ENCODE data around the gene DGAT2L6. TPM values are rescaled to one million over a fixed set of nuclear protein-coding genes. Genes with fewer than 3 reads are reported as not detected.

Gene DGAT2L6
- total RNA-seq, 2 experiments from 2014 or later = not detected

DNA sequence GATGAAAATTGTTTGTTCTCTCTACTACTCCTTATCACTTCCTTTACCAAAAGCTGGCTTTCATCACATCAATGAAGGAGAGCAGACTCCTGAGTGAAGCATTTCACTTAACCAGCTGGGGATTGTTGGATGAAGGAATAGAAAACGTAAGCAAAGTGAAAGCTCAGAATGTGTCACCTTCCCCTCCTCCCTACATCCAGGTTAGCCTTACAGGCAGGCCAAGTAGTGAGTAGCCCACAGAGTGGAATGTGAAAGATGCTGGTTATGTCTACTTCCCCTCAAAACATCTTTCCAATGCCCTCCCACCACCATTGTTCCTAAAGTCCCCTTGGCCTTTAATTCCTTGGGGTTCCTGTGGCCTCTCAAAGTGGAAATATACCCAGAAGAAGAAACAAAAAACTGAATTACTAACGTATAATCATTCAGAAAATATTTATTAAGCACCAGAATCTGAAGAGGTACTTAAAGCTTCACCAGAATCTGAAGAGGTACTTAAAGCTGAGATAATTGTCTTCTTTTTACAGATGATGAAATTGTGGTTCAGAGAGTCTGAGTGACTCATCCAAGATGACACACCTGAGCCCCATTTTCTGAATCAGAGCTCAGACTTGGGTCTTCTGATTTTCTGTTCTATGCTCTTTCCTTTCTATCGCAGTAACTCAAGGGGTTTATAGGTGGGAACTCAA is 76.2 kb downstream of the DGAT2L6 start:
- TF ChIP-seq EZH2phosphoT487 (IDR thresholded peaks at IDR 0.05; ENCODE audit: borderline replicate concordance, low read depth, low read length) = no peak
- TF ChIP-seq, protein P1, sequence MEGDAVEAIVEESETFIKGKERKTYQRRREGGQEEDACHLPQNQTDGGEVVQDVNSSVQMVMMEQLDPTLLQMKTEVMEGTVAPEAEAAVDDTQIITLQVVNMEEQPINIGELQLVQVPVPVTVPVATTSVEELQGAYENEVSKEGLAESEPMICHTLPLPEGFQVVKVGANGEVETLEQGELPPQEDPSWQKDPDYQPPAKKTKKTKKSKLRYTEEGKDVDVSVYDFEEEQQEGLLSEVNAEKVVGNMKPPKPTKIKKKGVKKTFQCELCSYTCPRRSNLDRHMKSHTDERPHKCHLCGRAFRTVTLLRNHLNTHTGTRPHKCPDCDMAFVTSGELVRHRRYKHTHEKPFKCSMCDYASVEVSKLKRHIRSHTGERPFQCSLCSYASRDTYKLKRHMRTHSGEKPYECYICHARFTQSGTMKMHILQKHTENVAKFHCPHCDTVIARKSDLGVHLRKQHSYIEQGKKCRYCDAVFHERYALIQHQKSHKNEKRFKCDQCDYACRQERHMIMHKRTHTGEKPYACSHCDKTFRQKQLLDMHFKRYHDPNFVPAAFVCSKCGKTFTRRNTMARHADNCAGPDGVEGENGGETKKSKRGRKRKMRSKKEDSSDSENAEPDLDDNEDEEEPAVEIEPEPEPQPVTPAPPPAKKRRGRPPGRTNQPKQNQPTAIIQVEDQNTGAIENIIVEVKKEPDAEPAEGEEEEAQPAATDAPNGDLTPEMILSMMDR (conservative IDR thresholded peaks at IDR 0.05; ENCODE audit: low read length) = no peak
- intact Hi-C loops (cut with micrococcal nuclease; ENCODE audit: unreplicated experiment) = no loop called here
- H3K79me2 ChIP-seq (ENCODE audit: insufficient read depth, low read depth, low read length) = no peaks in the 10 kb centered on the region
- no peaks in the 10 kb centered on the region for H3K9me2 ChIP-seq (ENCODE audit: insufficient read depth, low read length)
- no peak for DNase-seq (ENCODE audit: low spot score)
- ChIA-PET CTCF (ENCODE audit: unreplicated experiment) (no interaction called here), POLR2A (interaction anchor here (1.0 kb wide), 1 partner anchor 121 kb away, joined by 3 read pairs; the partner anchor contains the start of gene IGBP1)
- no peaks in the 10 kb centered on the region for H3K36me3 ChIP-seq (ENCODE audit: insufficient read depth, low read length)
- H3K4me1 ChIP-seq (ENCODE audit: insufficient read depth, low read length, poor library complexity, severe bottlenecking) = no peaks in the 10 kb centered on the region
- H3K27ac ChIP-seq (ENCODE audit: low read depth, low read length, poor library complexity, severe bottlenecking) = no peak overlapping the region
- no TSS peak for BruUV-seq (replicated peaks)
- H4K20me1 ChIP-seq (ENCODE audit: insufficient read depth, low read length) = no peaks in the 10 kb centered on the region
- H3K4me2 ChIP-seq (ENCODE audit: low read length) = no peak overlapping the region
- no peaks in the 10 kb centered on the region for H3K9me3 ChIP-seq (ENCODE audit: low read length)
- H2AFZ ChIP-seq (ENCODE audit: low read length) = no peak overlapping the region
- H3K4me3 ChIP-seq (ENCODE audit: low read depth, low read length, poor library complexity, severe bottlenecking) = no peak overlapping the region

DNA sequence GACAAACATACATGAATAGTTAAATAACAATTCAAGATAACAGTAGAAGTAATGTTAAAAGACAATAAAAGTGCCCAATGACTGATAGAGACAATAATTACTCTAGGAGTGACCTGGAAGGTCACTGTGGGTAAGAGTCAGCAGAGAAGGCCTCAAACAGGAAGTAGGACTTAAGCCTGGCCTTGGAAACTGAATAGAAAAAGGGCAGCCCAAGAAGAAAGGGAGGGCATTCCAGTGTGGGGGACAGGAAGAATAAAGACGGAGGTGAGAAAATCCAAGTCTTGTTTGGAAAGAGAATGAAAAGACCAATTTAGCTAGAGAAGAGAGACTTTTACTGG is 76.7 kb downstream of the DGAT2L6 start:
- Histone ChIP-seq H4K20me1 (ENCODE audit: insufficient read depth, low read length) (no peaks in the 10 kb centered on the region), H3K4me3 (ENCODE audit: low read depth, low read length, poor library complexity, severe bottlenecking) (no peak overlapping the region), H3K4me1 (ENCODE audit: insufficient read depth, low read length, poor library complexity, severe bottlenecking) (no peaks in the 10 kb centered on the region), H3K36me3 (ENCODE audit: insufficient read depth, low read length) (no peaks in the 10 kb centered on the region), H3K4me2 (ENCODE audit: low read length) (no peak overlapping the region), H3K27ac (ENCODE audit: low read depth, low read length, poor library complexity, severe bottlenecking) (no peak overlapping the region), H2AFZ (ENCODE audit: low read length) (no peak overlapping the region), H3K9me3 (ENCODE audit: low read length) (no peaks in the 10 kb centered on the region), H3K79me2 (ENCODE audit: insufficient read depth, low read depth, low read length) (no peaks in the 10 kb centered on the region), H3K9me2 (ENCODE audit: insufficient read depth, low read length) (no peaks in the 10 kb centered on the region)
- DNase-seq (ENCODE audit: low spot score) = no peak
- CTCF ChIA-PET (ENCODE audit: unreplicated experiment) = no interaction called here
- intact Hi-C loops (cut with micrococcal nuclease; ENCODE audit: unreplicated experiment) = no loop called here
- TF ChIP-seq EZH2phosphoT487 (IDR thresholded peaks at IDR 0.05; ENCODE audit: borderline replicate concordance, low read depth, low read length) = no peak
- TF ChIP-seq, protein P1 (conservative IDR thresholded peaks at IDR 0.05; ENCODE audit: low read length) = no peak
- POLR2A ChIA-PET = interaction anchor here (1.0 kb wide), 1 partner anchor 121 kb away, joined by 3 read pairs; the partner anchor contains the start of gene IGBP1
- BruUV-seq (replicated peaks) = no TSS peak

DNA sequence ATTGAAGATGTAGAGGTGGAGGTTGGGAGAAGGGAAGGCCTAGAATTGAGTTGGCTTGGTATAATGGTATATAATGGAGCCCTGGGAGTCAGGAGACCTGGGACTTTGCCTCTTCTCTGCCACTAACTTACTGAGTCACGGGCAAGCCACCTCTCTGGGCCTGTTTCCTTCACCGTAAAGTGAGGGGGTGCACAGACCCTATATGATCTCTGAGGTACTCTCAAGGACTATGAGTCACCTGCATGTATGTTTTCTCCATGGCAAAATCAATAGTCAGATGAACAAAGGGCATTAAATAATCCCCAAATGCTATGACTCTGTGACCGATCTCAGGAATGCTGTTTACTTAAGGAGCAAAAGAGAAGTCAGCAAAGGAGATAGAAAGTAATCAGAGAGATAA is 77.6 kb downstream of the DGAT2L6 start:
- Histone ChIP-seq H2AFZ (ENCODE audit: low read length) (no peak overlapping the region), H3K9me3 (ENCODE audit: low read length) (no peaks in the 10 kb centered on the region), H3K4me3 (ENCODE audit: low read depth, low read length, poor library complexity, severe bottlenecking) (no peak overlapping the region), H3K9me2 (ENCODE audit: insufficient read depth, low read length) (no peaks in the 10 kb centered on the region), H4K20me1 (ENCODE audit: insufficient read depth, low read length) (no peaks in the 10 kb centered on the region), H3K4me2 (ENCODE audit: low read length) (no peak overlapping the region), H3K36me3 (ENCODE audit: insufficient read depth, low read length) (no peaks in the 10 kb centered on the region), H3K4me1 (ENCODE audit: insufficient read depth, low read length, poor library complexity, severe bottlenecking) (no peaks in the 10 kb centered on the region), H3K79me2 (ENCODE audit: insufficient read depth, low read depth, low read length) (no peaks in the 10 kb centered on the region), H3K27ac (ENCODE audit: low read depth, low read length, poor library complexity, severe bottlenecking) (no peak overlapping the region)
- TF ChIP-seq, protein P1 (conservative IDR thresholded peaks at IDR 0.05; ENCODE audit: low read length) = no peak
- no peak for TF ChIP-seq EZH2phosphoT487 (IDR thresholded peaks at IDR 0.05; ENCODE audit: borderline replicate concordance, low read depth, low read length)
- POLR2A ChIA-PET = no interaction called here
- no peak for DNase-seq (ENCODE audit: low spot score)
- intact Hi-C loops (cut with micrococcal nuclease; ENCODE audit: unreplicated experiment) = no loop called here
- no TSS peak for BruUV-seq (replicated peaks)
- CTCF ChIA-PET (ENCODE audit: unreplicated experiment) = no interaction called here
